ACC112 (cell line): Measurements from ENCODE around the gene TMEM272.
"Not testable (repeated sequence)": the region's sequence is repeated elsewhere in the genome, so short reads cannot be mapped to it uniquely, and the experiment has no call there.

Experiments used
- H2AFZ ChIP-seq: fragments of 200-600 bp; sonication (generic); one replicate; pipeline ENCODE4 v1.6.0; 2017; ENCODE audit warnings: antibody characterized with exemption, low read length; ENCODE audit not compliant: unreplicated experiment
- H3K27ac ChIP-seq: fragments of 200-600 bp; sonication (generic); 2 replicates; pipeline ENCODE4 v1.5.1; 2014; ENCODE audit warnings: low read depth, mild to moderate bottlenecking, antibody characterized with exemption, low read length, moderate library complexity
- H3K27me3 ChIP-seq: fragments of 200-600 bp; sonication (generic); 2 replicates; pipeline ENCODE4 v1.6.1; 2014; ENCODE audit warnings: mild to moderate bottlenecking, antibody characterized with exemption, low read length, moderate library complexity, mixed read lengths; ENCODE audit not compliant: insufficient read depth
- H3K36me3 ChIP-seq: fragments of 200-600 bp; sonication (generic); 2 replicates; pipeline ENCODE4 v1.6.1; 2016; ENCODE audit warnings: mild to moderate bottlenecking, antibody characterized with exemption, low read length, moderate library complexity, mixed read lengths; ENCODE audit not compliant: insufficient read depth
- H3K4me1 ChIP-seq: fragments of 200-600 bp; sonication (generic); one replicate; pipeline ENCODE4 v1.6.1; 2016; ENCODE audit warnings: low read length, mixed read lengths; ENCODE audit not compliant: insufficient read depth, unreplicated experiment, control insufficient read depth
- H3K4me3 ChIP-seq: fragments of 200-600 bp; sonication (generic); 2 replicates; pipeline ENCODE4 v1.5.1; 2014; ENCODE audit warnings: mild to moderate bottlenecking, low read depth, low read length
- H3K79me2 ChIP-seq: fragments of 200-600 bp; sonication (generic); one replicate; pipeline ENCODE4 v1.6.0; 2016; ENCODE audit warnings: low read length; ENCODE audit not compliant: control insufficient read depth, unreplicated experiment, insufficient read depth

TMEM272 gene

DNA sequence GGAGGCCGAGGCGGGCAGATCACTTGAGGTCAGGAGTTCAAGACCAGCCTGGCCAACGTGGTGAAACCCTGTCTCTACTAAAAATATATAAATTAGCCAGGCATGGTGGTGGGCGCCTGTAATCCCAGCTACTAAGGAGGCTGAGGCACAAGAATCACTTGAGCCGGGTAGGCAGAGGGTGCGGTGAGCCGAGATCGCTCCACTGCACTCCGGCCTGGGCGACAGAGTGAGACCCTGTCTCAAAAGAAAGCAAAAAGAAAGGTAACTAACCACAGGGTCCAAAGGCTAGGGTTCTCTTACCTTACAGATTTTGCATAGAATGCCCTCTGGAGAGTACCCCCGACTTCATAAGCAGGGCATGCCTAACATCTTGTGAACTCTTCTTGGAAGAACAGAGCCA is 20.3 kb downstream of the TMEM272 start:
- H3K27me3 ChIP-seq = peaks cover 54% of the 10 kb centered on the region
- not testable (repeated sequence) for H3K4me3 ChIP-seq, H3K27ac ChIP-seq, H3K36me3 ChIP-seq, H3K4me1 ChIP-seq, H3K79me2 ChIP-seq, H2AFZ ChIP-seq

DNA sequence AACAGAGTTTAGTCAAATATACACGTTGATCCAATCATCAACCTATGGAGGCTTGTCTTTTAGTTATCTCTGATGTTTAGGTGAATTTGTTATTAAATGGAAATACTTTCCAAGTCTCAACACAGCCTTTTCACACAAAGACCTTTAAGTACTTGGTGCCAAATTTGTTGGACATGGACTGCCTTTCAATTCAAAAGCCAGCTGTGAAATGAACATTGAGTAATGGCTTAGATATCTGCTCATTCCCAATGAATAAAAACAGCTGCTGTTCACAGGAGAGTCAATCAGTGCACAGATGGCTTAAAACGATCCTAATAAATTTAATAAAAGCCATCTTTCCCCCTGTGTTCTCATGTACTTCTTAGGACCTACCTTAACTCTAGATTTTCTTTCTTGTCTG is 21.1 kb downstream of the TMEM272 start:
- no peaks in the 10 kb centered on the region for H3K36me3 ChIP-seq
- no peaks in the 10 kb centered on the region for H3K79me2 ChIP-seq
- H3K27me3 ChIP-seq = peaks cover 47% of the 10 kb centered on the region
- H3K4me1 ChIP-seq = peaks cover 10% of the 10 kb centered on the region
- no peak overlapping the region for H3K4me3 ChIP-seq
- H3K27ac ChIP-seq = no peak overlapping the region
- H2AFZ ChIP-seq = no peak overlapping the region

DNA sequence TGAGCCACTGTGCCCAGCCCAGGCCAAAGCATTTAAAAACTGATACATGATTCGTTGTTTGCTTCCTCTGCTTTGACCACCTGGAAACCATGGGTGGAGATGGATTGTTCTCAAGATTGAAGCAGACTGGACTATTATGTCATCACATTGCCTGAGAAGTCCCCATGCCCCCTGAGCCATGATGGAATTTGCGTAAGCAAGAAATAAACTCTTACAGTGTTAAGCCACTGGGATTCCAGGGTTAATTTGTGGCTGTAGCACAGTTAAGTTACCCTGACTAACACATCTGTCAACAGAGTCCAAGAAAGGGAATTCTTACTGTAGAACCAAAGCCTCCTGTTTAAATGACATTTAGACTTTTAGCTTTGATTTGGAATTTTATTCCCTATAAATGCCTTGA is 21.6 kb downstream of the TMEM272 start:
- no peak overlapping the region for H3K4me3 ChIP-seq
- no peak overlapping the region for H2AFZ ChIP-seq
- H3K4me1 ChIP-seq = peaks cover 13% of the 10 kb centered on the region
- H3K27ac ChIP-seq = no peak overlapping the region
- no peaks in the 10 kb centered on the region for H3K79me2 ChIP-seq
- H3K36me3 ChIP-seq = no peaks in the 10 kb centered on the region
- H3K27me3 ChIP-seq = peaks cover 42% of the 10 kb centered on the region

DNA sequence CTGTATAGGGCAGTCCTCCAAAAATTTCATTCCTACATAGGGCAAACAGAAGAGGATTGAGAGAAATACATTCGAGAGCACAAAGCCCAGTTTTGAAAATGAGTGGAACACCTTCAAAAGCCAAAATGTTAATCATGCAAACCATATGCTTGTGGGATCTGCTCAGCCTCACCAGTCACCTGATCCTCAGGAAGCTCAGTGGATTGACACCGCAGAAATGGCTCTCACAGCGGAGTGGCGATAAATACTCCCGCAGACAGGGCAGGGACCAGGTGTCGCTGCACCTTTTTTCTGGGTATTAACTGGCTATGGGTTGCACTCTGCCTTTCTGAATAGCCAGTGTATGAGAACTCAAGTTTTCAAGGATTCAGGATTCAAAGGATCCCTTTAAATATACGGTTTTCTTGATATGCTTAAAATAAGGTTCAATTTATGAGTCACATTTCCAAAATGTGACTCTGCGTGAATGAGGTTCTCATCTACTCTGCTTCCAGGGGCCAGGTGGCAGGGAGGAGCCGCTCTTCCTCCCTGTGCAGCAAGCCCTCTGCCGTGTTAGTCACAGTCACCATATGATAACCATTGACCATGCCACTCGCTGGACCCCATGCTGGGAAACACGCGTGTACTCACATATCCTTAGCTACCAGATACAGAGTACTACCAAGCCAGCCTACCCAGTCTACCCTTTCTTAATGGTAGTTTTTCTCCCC is 22.7 kb downstream of the TMEM272 start:
- Histone ChIP-seq H3K79me2 (no peaks in the 10 kb centered on the region), H3K4me1 (peaks cover 13% of the 10 kb centered on the region), H2AFZ (no peak overlapping the region), H3K36me3 (no peaks in the 10 kb centered on the region), H3K27me3 (peaks cover 38% of the 10 kb centered on the region), H3K27ac (no peak overlapping the region), H3K4me3 (no peak overlapping the region)

DNA sequence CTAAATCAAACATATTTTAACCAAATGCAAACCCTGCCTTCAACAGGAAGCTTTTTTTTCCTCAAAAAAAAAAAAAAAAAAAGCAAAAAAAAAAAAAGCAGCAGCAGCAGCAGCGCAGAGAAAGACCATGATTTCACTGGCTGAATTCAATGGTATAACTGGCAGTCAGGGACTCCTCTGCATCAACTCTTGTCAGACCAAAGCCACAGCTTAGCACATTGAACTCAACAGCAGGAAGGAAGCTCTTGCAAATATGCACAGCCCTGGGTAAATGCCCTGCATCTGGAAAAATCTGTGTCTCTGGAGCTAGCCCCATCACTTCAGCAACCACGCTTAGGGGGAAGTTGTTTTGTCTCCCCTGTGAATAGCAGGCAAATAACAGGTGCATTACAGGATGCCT is 23.4 kb downstream of the TMEM272 start:
- Histone ChIP-seq H3K4me3 (no peak overlapping the region), H3K36me3 (no peaks in the 10 kb centered on the region), H3K4me1 (peaks cover 13% of the 10 kb centered on the region), H3K27ac (no peak overlapping the region), H3K27me3 (peaks cover 36% of the 10 kb centered on the region), H2AFZ (no peak overlapping the region), H3K79me2 (no peaks in the 10 kb centered on the region)

DNA sequence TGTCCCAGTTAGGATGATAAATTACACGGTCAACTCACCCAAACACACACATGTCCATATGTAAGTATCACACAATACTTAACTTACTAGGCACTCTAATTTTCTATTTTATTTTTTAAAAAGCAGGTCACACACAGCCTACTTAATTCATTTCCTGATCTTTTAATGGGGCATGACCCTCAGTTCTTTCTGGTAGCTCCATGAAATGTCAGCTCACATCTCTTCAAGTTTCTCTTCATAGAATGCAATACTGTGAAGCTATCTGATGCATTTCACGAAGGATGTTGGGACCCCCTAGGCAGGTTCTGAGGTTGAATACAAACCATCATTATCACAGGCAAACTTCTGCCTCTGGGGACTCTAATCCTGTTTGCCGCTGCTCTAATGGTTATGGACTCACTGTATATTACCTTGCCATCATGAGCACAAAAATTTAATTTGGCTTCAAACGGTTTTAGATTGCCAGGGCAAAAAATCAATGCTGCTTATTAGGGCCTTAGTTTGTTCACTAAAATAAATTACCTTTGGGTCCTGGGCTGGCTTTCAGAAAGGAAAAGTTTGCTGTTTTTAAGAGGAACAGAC is 24.9 kb downstream of the TMEM272 start:
- Histone ChIP-seq H3K27ac (no peak overlapping the region), H3K27me3 (peaks cover 44% of the 10 kb centered on the region), H3K4me3 (no peak overlapping the region)

DNA sequence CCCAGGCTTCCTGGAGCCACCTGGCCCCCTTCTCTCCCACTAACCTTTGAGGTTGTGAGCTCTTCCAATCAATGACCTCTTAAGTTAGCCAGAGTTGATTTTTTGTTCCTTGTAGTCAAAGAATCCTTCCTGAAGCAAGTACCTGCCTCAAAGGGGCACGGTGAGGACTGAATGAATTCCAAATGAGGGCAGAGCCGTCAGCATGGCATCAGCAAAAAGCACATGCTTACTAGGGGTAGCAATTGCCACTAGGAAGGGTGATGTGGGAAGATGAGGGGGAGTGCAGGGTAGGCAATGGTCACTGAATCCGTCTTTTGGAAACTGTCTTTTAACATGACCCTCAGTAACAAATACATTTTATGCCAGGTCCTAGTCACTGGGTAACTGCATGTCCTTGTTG is 25.4 kb downstream of the TMEM272 start:
- no peaks in the 10 kb centered on the region for H3K79me2 ChIP-seq
- no peak overlapping the region for H3K27ac ChIP-seq
- peaks cover 44% of the 10 kb centered on the region for H3K27me3 ChIP-seq
- H3K4me1 ChIP-seq = peaks cover 12% of the 10 kb centered on the region
- H3K36me3 ChIP-seq = no peaks in the 10 kb centered on the region
- no peak overlapping the region for H2AFZ ChIP-seq
- no peak overlapping the region for H3K4me3 ChIP-seq

More for the DNA sequence above, 24.9 kb downstream of the TMEM272 start:
- Histone ChIP-seq H2AFZ (no peak overlapping the region), H3K36me3 (no peaks in the 10 kb centered on the region), H3K4me1 (peaks cover 16% of the 10 kb centered on the region), H3K79me2 (no peaks in the 10 kb centered on the region)

- no peak overlapping the region for H3K4me3 ChIP-seq
- peaks cover 12% of the 10 kb centered on the region for H3K4me1 ChIP-seq
- H3K27me3 ChIP-seq = peaks cover 44% of the 10 kb centered on the region
- no peak overlapping the region for H2AFZ ChIP-seq
- H3K27ac ChIP-seq = no peak overlapping the region
- no peaks in the 10 kb centered on the region for H3K36me3 ChIP-seq
- no peaks in the 10 kb centered on the region for H3K79me2 ChIP-seq
Observed at GRCh38 chr13:51818781-51819511, 26.0 kb downstream of the TMEM272 start.

GRCh38 chr13:51818276-51818675 is 26.7 kb downstream of the TMEM272 start:
- Histone ChIP-seq H3K27ac (no peak overlapping the region), H2AFZ (no peak overlapping the region), H3K4me3 (no peak overlapping the region), H3K79me2 (no peaks in the 10 kb centered on the region), H3K4me1 (peaks cover 12% of the 10 kb centered on the region), H3K36me3 (no peaks in the 10 kb centered on the region), H3K27me3 (peaks cover 44% of the 10 kb centered on the region)

DNA sequence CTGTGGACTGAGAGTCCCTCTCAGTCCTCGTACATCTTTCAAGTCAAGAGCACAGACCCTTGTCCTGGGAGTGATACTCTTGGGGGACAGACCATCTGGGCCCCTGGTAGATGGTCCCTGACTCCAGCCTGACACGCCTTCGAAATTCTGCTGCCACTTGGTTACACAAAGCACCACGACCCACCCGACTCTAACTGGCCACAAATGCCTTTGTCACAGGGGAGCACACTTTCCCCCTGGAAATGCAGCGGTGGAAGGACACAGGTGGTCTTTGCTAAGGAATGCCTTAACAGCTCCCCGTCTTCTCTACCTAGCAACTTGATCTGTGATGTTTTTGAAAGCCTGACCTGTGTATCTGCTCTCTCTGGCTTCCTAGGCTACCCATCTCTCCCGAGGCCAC is 27.3 kb downstream of the TMEM272 start:
- peaks cover 12% of the 10 kb centered on the region for H3K4me1 ChIP-seq
- H3K27ac ChIP-seq = no peak overlapping the region
- H3K4me3 ChIP-seq = no peak overlapping the region
- peaks cover 44% of the 10 kb centered on the region for H3K27me3 ChIP-seq
- no peaks in the 10 kb centered on the region for H3K36me3 ChIP-seq
- no peaks in the 10 kb centered on the region for H3K79me2 ChIP-seq
- H2AFZ ChIP-seq = no peak overlapping the region
